Transverse colon (tissue), 3 donors: Measurements from ENCODE around the gene TMOD3.

Source experiments
- POLR2A ChIP-seq: fragments of 450-650 bp; IDR thresholded peaks from one replicate; pipeline ENCODE4 v1.6.1; 2016; ENCODE audit warnings: antibody characterized with exemption, mild to moderate bottlenecking, moderate library complexity
- TF ChIP-seq, protein P1 (sequence below), 5 experiments: fragments of 200-600 bp in 3 of 5; fragments of 450-650 bp in 2 of 5; sonication (generic) in 3 of 5; IDR thresholded peaks; 1 replicate in 2 of 5; 2 replicates in 3 of 5; pipeline ENCODE4 v1.5.1; 2016 to 2017; ENCODE audit warnings: antibody characterized with exemption in 5 of 5, inconsistent platforms in 3 of 5, mild to moderate bottlenecking in 2 of 5, moderate library complexity in 1 of 5

DNA sequence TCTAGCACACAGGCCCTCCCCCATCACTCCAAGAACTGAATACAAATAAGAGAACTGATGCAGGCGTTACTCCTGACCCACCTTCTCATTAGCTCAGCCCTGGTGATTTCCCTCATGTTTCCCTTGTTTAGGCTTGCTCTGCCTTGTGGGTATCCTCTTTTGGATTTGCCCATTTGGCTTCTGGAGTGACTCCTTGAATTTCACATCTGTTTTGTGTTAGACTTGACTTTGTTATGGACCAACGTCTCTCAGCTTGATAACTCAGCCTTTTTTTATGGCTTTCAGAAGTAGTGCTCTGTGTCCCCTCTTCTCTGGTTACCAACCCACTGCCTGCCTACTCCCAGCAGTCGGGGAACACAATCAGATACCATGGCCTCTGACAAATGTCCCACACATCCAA lies 11.3 kb upstream of the TMOD3 start:
- TF ChIP-seq POLR2A, result no peak
- TF ChIP-seq, protein P1, sequence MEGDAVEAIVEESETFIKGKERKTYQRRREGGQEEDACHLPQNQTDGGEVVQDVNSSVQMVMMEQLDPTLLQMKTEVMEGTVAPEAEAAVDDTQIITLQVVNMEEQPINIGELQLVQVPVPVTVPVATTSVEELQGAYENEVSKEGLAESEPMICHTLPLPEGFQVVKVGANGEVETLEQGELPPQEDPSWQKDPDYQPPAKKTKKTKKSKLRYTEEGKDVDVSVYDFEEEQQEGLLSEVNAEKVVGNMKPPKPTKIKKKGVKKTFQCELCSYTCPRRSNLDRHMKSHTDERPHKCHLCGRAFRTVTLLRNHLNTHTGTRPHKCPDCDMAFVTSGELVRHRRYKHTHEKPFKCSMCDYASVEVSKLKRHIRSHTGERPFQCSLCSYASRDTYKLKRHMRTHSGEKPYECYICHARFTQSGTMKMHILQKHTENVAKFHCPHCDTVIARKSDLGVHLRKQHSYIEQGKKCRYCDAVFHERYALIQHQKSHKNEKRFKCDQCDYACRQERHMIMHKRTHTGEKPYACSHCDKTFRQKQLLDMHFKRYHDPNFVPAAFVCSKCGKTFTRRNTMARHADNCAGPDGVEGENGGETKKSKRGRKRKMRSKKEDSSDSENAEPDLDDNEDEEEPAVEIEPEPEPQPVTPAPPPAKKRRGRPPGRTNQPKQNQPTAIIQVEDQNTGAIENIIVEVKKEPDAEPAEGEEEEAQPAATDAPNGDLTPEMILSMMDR (IDR thresholded peaks at IDR 0.05), result no peak
